ENCODE results near the gene LDLR.

LDLR gene

DNA sequence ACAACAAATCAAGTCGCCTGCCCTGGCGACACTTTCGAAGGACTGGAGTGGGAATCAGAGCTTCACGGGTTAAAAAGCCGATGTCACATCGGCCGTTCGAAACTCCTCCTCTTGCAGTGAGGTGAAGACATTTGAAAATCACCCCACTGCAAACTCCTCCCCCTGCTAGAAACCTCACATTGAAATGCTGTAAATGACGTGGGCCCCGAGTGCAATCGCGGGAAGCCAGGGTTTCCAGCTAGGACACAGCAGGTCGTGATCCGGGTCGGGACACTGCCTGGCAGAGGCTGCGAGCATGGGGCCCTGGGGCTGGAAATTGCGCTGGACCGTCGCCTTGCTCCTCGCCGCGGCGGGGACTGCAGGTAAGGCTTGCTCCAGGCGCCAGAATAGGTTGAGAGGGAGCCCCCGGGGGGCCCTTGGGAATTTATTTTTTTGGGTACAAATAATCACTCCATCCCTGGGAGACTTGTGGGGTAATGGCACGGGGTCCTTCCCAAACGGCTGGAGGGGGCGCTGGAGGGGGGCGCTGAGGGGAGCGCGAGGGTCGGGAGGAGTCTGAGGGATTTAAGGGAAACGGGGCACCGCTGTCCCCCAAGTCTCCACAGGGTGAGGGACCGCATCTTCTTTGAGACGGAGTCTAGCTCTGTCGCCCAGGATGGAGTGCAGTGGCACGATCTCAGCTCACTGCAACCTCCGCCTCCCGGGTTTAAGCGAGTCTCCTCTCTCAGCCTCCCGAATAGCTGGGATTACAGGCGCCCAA lies at the start of gene LDLR:
Gene LDLR (plus strand): TSS at position 210 of the 760 bp plus-strand sequence. CDS start 86 bp downstream, at position 296.
- peak; percentile 72 for DNase-seq (ENCODE audit: low read depth, low spot score)
- H3K36me3 ChIP-seq (ENCODE audit: insufficient read depth, low read length): peaks cover 37% of the 10 kb centered on the region
- peak within 1 kb of the TSS; percentile 98 for H3K9ac ChIP-seq (ENCODE audit: insufficient read length)
- no peak for TF ChIP-seq FOXP2 (optimal IDR thresholded peaks at IDR 0.05; ENCODE audit: control extremely low read depth, extremely low read length, insufficient read depth)
- peak; percentile 99 for TF ChIP-seq POLR2AphosphoS5 (IDR thresholded peaks at IDR 0.05; ENCODE audit: borderline replicate concordance, low read depth, low read length)
- H3K9me3 ChIP-seq (ENCODE audit: low read depth, low read length): no peaks in the 10 kb centered on the region
- peak within 1 kb of the TSS; percentile 98 for H3K27ac ChIP-seq
- peak within 1 kb of the TSS; percentile 96 for H3K4me3 ChIP-seq

DNA sequence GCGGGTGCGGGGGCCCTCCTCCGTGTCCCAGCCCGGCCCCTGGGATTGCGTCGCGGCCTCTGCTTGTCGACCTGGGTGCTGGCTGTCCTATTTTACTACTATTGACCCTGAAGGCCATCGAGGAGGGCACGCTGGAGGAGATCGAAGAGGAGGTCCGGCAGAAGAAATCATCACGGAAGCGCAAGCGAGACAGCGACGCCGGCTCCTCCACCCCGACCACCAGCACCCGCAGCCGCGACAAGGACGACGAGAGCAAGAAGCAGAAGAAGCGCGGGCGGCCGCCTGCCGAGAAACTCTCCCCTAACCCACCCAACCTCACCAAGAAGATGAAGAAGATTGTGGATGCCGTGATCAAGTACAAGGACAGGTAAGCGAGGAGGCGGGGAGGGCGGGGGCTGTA lies 48.1 kb upstream of the LDLR start:
- peaks cover 76% of the 10 kb centered on the region for H3K36me3 ChIP-seq (ENCODE audit: insufficient read depth, low read length)
- no peak overlapping the region for H3K9ac ChIP-seq (ENCODE audit: insufficient read length)
- H3K9me3 ChIP-seq (ENCODE audit: low read depth, low read length): no peaks in the 10 kb centered on the region
- H3K27ac ChIP-seq: no peak overlapping the region
- DNase-seq (ENCODE audit: low read depth, low spot score): no peak
- TF ChIP-seq FOXP2 (optimal IDR thresholded peaks at IDR 0.05; ENCODE audit: control extremely low read depth, extremely low read length, insufficient read depth): no peak
- no peak overlapping the region for H3K4me3 ChIP-seq

DNA sequence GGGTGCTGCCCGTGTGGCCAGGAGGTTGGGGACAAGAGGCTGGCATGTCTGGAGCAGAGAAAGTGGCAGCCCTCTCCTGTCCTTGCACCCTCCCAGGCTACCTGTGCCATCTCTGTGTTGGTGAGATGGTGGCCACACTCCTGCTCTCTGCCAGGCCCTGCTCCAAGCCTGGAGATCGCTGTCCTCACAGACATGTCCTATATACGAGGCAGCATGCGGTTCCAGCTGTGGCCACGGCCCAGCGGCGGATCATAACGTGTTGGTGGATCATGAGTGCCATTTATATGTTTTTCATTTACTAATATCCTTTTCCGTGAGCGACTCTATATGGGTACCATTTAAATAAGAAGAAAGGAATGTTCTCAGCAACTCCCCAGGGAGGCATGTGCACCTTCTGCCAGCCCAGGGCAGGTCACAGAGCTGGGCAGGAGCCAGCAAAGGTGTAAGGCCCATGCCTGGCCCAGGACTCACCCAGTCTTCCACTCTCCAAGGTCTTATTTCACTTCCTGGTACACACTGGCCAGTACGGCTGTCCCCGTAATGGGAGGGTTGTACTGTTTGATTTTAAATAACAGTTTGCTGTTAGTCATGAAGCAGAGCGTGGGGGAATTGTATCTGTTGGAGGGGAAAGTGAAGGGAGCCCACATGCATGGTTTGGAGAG lies 47.2 kb upstream of the LDLR start:
- Histone ChIP-seq H3K9me3 (ENCODE audit: low read depth, low read length) (no peaks in the 10 kb centered on the region), H3K9ac (ENCODE audit: insufficient read length) (no peak overlapping the region), H3K27ac (no peak overlapping the region), H3K36me3 (ENCODE audit: insufficient read depth, low read length) (peaks cover 76% of the 10 kb centered on the region), H3K4me3 (no peak overlapping the region)
- no peak for TF ChIP-seq FOXP2 (optimal IDR thresholded peaks at IDR 0.05; ENCODE audit: control extremely low read depth, extremely low read length, insufficient read depth)
- TF ChIP-seq EZH2 (IDR thresholded peaks at IDR 0.05): no peak
- no peak for TF ChIP-seq POLR2AphosphoS5 (IDR thresholded peaks at IDR 0.05; ENCODE audit: borderline replicate concordance, low read depth, low read length)
- DNase-seq (ENCODE audit: low read depth, low spot score): no peak

DNA sequence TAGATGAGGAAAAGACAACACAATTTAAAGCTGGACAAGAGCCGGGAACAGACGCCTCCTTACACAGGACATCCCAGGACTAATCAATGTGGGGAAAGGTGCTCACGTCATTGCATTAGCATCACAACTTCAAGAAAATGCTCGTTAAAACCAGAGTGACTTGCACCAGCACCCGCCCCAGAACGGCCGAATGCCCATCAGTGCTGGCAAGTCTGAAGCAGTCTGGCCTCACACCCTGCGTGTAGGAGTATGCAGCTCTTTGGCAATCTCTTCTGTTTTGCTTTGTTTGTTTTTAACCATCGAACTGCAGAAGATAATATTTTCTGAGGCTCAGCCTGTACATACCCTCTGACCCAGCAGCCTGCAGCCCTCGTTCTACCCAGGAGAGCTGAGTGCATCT lies 44.8 kb upstream of the LDLR start:
- Histone ChIP-seq H3K36me3 (ENCODE audit: insufficient read depth, low read length) (peaks cover 69% of the 10 kb centered on the region), H3K9ac (ENCODE audit: insufficient read length) (no peak overlapping the region), H3K4me3 (no peak overlapping the region), H3K9me3 (ENCODE audit: low read depth, low read length) (no peaks in the 10 kb centered on the region), H3K27ac (no peak overlapping the region)
- no peak for TF ChIP-seq EZH2 (IDR thresholded peaks at IDR 0.05)
- DNase-seq (ENCODE audit: low read depth, low spot score): no peak

DNA sequence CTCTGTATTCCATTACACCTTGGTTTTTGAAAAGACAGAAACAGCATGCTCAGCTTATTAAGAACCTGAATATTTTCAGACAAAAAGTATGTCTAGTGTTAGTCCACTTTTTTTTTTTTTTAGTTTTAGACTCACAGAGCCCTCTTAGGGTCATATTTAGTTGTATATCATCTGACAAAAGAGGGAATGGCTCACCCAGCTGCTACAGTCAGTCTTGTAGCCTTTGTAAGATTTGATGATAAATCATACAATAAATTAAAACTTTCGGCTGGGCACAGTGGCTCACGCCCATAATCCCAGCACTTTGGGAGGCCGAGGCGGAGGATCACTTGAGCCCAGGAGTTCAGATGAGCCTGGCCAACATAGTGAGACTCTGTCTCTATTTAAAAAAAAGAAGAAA lies 43.7 kb upstream of the LDLR start:
- H3K9me3 ChIP-seq (ENCODE audit: low read depth, low read length): no peaks in the 10 kb centered on the region
- H3K9ac ChIP-seq (ENCODE audit: insufficient read length): no peak overlapping the region
- no peak overlapping the region for H3K4me3 ChIP-seq
- TF ChIP-seq EZH2 (IDR thresholded peaks at IDR 0.05): no peak
- TF ChIP-seq POLR2AphosphoS5 (IDR thresholded peaks at IDR 0.05; ENCODE audit: borderline replicate concordance, low read depth, low read length): no peak
- TF ChIP-seq FOXP2 (optimal IDR thresholded peaks at IDR 0.05; ENCODE audit: control extremely low read depth, extremely low read length, insufficient read depth): no peak
- H3K36me3 ChIP-seq (ENCODE audit: insufficient read depth, low read length): peaks cover 69% of the 10 kb centered on the region
- H3K27ac ChIP-seq: 0 out of 2 replicates have a peak overlapping the region, but pooled peaks have one; percentile 42
- no peak for DNase-seq (ENCODE audit: low read depth, low spot score)

DNA sequence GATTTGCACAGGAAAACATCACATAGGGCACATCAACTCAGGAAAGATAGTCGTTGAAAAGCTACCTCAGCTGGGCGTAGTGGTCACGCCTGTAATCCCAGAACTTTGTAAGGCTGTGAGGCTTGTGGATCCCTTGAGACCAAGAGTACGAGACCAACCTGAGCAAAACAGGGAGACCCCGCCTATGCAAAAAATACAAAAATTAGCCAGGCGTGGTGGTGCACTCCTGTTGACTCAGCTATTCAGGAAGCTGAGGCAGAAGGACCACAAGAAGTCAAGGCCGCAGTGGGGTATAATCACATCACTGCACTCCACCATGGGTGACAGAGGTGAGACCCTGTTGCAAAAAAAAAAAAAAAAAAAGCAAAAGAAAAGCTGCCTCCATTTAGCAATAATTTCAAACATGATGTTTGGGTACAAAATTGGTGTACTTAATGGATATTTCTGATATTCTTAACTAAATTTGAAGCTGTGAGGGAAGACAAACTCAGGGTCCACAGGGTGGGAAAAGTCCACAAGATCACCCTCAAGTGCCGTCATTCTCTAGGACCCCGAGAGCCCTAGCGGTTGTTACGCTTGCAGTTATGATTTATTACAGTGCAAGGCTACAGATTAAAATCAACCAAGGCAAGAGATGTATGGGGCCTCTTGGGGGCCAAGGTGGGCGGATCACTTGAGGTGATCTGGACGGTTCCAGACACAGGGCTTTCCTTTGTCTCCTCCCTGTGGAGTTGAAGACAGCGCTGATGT lies 42.5 kb upstream of the LDLR start:
- DNase-seq (ENCODE audit: low read depth, low spot score): no peak
- no peak overlapping the region for H3K4me3 ChIP-seq
- peaks cover 58% of the 10 kb centered on the region for H3K36me3 ChIP-seq (ENCODE audit: insufficient read depth, low read length)
- no peaks in the 10 kb centered on the region for H3K9me3 ChIP-seq (ENCODE audit: low read depth, low read length)
- no peak for TF ChIP-seq FOXP2 (optimal IDR thresholded peaks at IDR 0.05; ENCODE audit: control extremely low read depth, extremely low read length, insufficient read depth)
- TF ChIP-seq POLR2AphosphoS5 (IDR thresholded peaks at IDR 0.05; ENCODE audit: borderline replicate concordance, low read depth, low read length): no peak
- no peak for TF ChIP-seq EZH2 (IDR thresholded peaks at IDR 0.05)
- no peak overlapping the region for H3K27ac ChIP-seq
- H3K9ac ChIP-seq (ENCODE audit: insufficient read length): no peak overlapping the region

DNA sequence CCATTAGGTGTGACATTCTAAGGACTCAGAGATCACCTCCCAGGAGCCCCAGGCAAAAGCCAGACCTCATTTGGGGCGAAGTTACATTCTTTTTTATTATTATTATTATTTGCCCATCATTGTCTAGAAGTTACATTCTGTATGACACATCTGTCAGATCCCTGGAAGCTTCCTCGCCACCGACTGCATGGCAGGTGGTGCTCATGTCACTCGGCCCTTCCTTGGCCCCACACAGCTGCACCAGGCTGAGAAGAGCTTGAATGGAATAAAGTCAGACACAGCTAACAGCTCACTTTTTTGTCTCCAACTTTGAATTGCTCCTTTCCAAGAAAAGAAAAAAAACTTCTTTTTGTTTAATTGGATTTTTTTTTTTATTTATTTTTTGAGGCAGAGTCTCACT lies 41.4 kb upstream of the LDLR start:
- H3K4me3 ChIP-seq: no peak overlapping the region
- H3K27ac ChIP-seq: no peak overlapping the region
- no peaks in the 10 kb centered on the region for H3K9me3 ChIP-seq (ENCODE audit: low read depth, low read length)
- TF ChIP-seq FOXP2 (optimal IDR thresholded peaks at IDR 0.05; ENCODE audit: control extremely low read depth, extremely low read length, insufficient read depth) (no peak), POLR2AphosphoS5 (IDR thresholded peaks at IDR 0.05; ENCODE audit: borderline replicate concordance, low read depth, low read length) (no peak), EZH2 (IDR thresholded peaks at IDR 0.05) (no peak)
- H3K36me3 ChIP-seq (ENCODE audit: insufficient read depth, low read length): peaks cover 56% of the 10 kb centered on the region
- DNase-seq (ENCODE audit: low read depth, low spot score): no peak
- H3K9ac ChIP-seq (ENCODE audit: insufficient read length): no peak overlapping the region

GRCh38 chr19:11050323-11051114 lies 38.7 kb upstream of the LDLR start:
- Histone ChIP-seq H3K9me3 (ENCODE audit: low read depth, low read length) (no peaks in the 10 kb centered on the region), H3K4me3 (no peak overlapping the region), H3K27ac (no peak overlapping the region), H3K9ac (ENCODE audit: insufficient read length) (no peak overlapping the region), H3K36me3 (ENCODE audit: insufficient read depth, low read length) (peaks cover 36% of the 10 kb centered on the region)
- TF ChIP-seq EZH2 (IDR thresholded peaks at IDR 0.05) (no peak), POLR2AphosphoS5 (IDR thresholded peaks at IDR 0.05; ENCODE audit: borderline replicate concordance, low read depth, low read length) (no peak), FOXP2 (optimal IDR thresholded peaks at IDR 0.05; ENCODE audit: control extremely low read depth, extremely low read length, insufficient read depth) (no peak)
- DNase-seq (ENCODE audit: low read depth, low spot score): no peak
